Body of pancreas (tissue), 4 donors: ENCODE data around the gene FGF22. TPM values are rescaled to one million over a fixed set of nuclear protein-coding genes. Genes with fewer than 3 reads are reported as not detected.
"Not testable (repeated sequence)": the region's sequence is repeated elsewhere in the genome, so short reads cannot be mapped to it uniquely, and the experiment has no call there.

Experiments used
- ATAC-seq: fragments of 150-250 bp; one replicate; pipeline ENCODE4 v1.9.1; 2016
- DNase-seq, 4 donors: peaks; one replicate each; pipeline ENCODE4 v3.0.0-alpha.2; 2019
- H3K27ac ChIP-seq, 4 donors: fragments of 200-600 bp; sonication (generic); 1 replicate in 3 of 4; 2 replicates in 1 of 4; pipeline versions ENCODE4 v1.5.1 to v1.6.1; 2016 to 2019; ENCODE audit warnings: mild to moderate bottlenecking in 1 of 4, mixed read lengths in 1 of 4, moderate library complexity in 1 of 4
- H3K27me3 ChIP-seq, 2 donors: fragments of 200-600 bp; sonication (generic); one replicate each; pipeline ENCODE4 v1.6.0; 2016; ENCODE audit warnings: mild to moderate bottlenecking in 1 of 2
- H3K36me3 ChIP-seq, 2 donors: fragments of 200-600 bp; sonication (generic); replicated peaks in 1 of 2; 2 replicates each; pipeline ENCODE4 v1.5.1; 2016; ENCODE audit warnings: low read depth in 2 of 2; ENCODE audit not compliant: insufficient read depth in 1 of 2
- H3K4me1 ChIP-seq: fragments of 200-600 bp; sonication (generic); one replicate; pipeline ENCODE4 v1.6.0; 2016
- H3K4me3 ChIP-seq, 2 donors: fragments of 200-600 bp; sonication (generic); 1 replicate in 1 of 2; 2 replicates in 1 of 2; pipeline ENCODE4 v1.5.1; 2016 to 2019
- H3K9me3 ChIP-seq, 3 donors: fragments of 200-600 bp; sonication (generic); 1 replicate in 2 of 3; 2 replicates in 1 of 3; pipeline ENCODE4 v1.5.1; 2016
- CTCF ChIP-seq, 7 experiments: fragments of 450-650 bp in 4 of 7; fragments of 200-600 bp in 3 of 7; sonication (generic) in 3 of 7; IDR thresholded peaks; one replicate each; pipeline ENCODE4 v1.5.1; 2016 to 2019; ENCODE audit warnings: antibody characterized with exemption in 7 of 7
- POLR2A ChIP-seq, 3 donors: fragments of 450-650 bp; IDR thresholded peaks; one replicate each; pipeline ENCODE4 v1.6.1; 2016; ENCODE audit warnings: antibody characterized with exemption in 3 of 3, mild to moderate bottlenecking in 2 of 3
- WGBS, 2 donors: methylation state at CpG; one replicate each; pipeline ENCODE4 v1.1.5; 2017; 5-methylcytosine and 5-hydroxymethylcytosine counted together
- intact Hi-C: fragments of 100-400 bp; cut with DNase I; formaldehyde crosslinking; loops from one replicate; pipeline ENCODE4 v1.15.1; 2023
- total RNA-seq, 2 donors: library from RNA; depleted of rRNA; stranded (reverse); fragments of >200 nt; gene quantifications; one replicate each; pipeline ENCODE4 v1.1.0, GENCODE V29; 2016

Gene FGF22
- total RNA-seq, 2 donors from 2014 or later, result not detected

- intact Hi-C loops, result no loop called here
- 0% methylated on average over 2 to 71 of the region's 81 CpGs for WGBS, 2 donors
- peak; percentile 25 for ATAC-seq
- Histone ChIP-seq H3K4me1 (peaks cover 68% of the 10 kb centered on the region), H3K9me3 (no peaks in the 10 kb centered on the region), H3K36me3 (no peaks in the 10 kb centered on the region), H3K27me3 (no peaks in the 10 kb centered on the region), H3K27ac (peak overlapping the region; percentile 87 to 91 (median 89)), H3K4me3 (peak overlapping the region; percentile 95 to 98)
- peak; percentile 59 to 77 (median 67) for DNase-seq
- TF ChIP-seq CTCF (IDR thresholded peaks at IDR 0.05) (no peak), POLR2A (IDR thresholded peaks at IDR 0.05) (peak in 1 of 3 donors; percentile 35)
Observed at GRCh38 chr19:662207-662961, 22.7 kb downstream of the FGF22 start.

GRCh38 chr19:662962-663681, 23.4 kb downstream of the FGF22 start, which contains the start of gene RNF126:
TSS of gene RNF126 (minus strand) at chr19:663214. CDS start at chr19:663121, 93 bp downstream.
- intact Hi-C loops, result no loop called here
- TF ChIP-seq POLR2A (IDR thresholded peaks at IDR 0.05) (peak; percentile 20 to 75 (median 65)), CTCF (IDR thresholded peaks at IDR 0.05) (peak in 1 of 7 experiments; percentile 6)
- 0 to 1% methylated on average over 14 to 70 of the region's 97 CpGs for WGBS, 2 donors
- Histone ChIP-seq H3K9me3 (no peaks in the 10 kb centered on the region), H3K27ac (peak within 1 kb of the TSS; percentile 87 to 93 (median 89)), H3K4me1 (peaks cover 60% of the 10 kb centered on the region), H3K36me3 (no peaks in the 10 kb centered on the region), H3K27me3 (no peaks in the 10 kb centered on the region), H3K4me3 (peak within 1 kb of the TSS; percentile 95 to 98)
- DNase-seq (peak; percentile 92 to 95 (median 94)), ATAC-seq (peak; percentile 85)

GRCh38 chr19:663682-664117, 24.0 kb downstream of the FGF22 start:
- Histone ChIP-seq H3K4me1 (peaks cover 55% of the 10 kb centered on the region), H3K9me3 (no peaks in the 10 kb centered on the region), H3K27ac (peak overlapping the region; percentile 83 to 93 (median 89)), H3K36me3 (no peaks in the 10 kb centered on the region), H3K4me3 (no peak overlapping the region), H3K27me3 (no peaks in the 10 kb centered on the region)
- no peak for DNase-seq
- intact Hi-C loops, result no loop called here
- no peak for TF ChIP-seq CTCF (IDR thresholded peaks at IDR 0.05)
- TF ChIP-seq POLR2A (IDR thresholded peaks at IDR 0.05), result no peak
- no peak for ATAC-seq
- WGBS, 2 donors, result 62 to 66% methylated on average over 5 to 18 of the region's 18 CpGs

GRCh38 chr19:664913-665443, 25.3 kb downstream of the FGF22 start:
- Histone ChIP-seq H3K27me3 (no peaks in the 10 kb centered on the region), H3K27ac (no peak overlapping the region), H3K4me3 (no peak overlapping the region), H3K36me3 (no peaks in the 10 kb centered on the region), H3K9me3 (no peaks in the 10 kb centered on the region), H3K4me1 (peaks cover 42% of the 10 kb centered on the region)
- ATAC-seq (peak; percentile 38), DNase-seq (peak; percentile 79 to 86 (median 82))
- TF ChIP-seq POLR2A (IDR thresholded peaks at IDR 0.05) (no peak), CTCF (IDR thresholded peaks at IDR 0.05) (peak; percentile 84 to 96 (median 92))
- 8 to 13% methylated on average over 3 to 24 of the region's 24 CpGs for WGBS, 2 donors
- intact Hi-C loops, result loop anchor here (5.0 kb wide), 1 partner anchor 67 kb away; no protein-coding TSS in a partner anchor

GRCh38 chr19:666985-667573, 27.4 kb downstream of the FGF22 start:
- intact Hi-C loops, result loop anchor here (5.0 kb wide), 1 partner anchor 65 kb away; no protein-coding TSS in a partner anchor
- DNase-seq, result peak in 1 of 4 donors; percentile 10
- 69 to 81% methylated on average over 12 to 37 of the region's 38 CpGs for WGBS, 2 donors
- H3K36me3 ChIP-seq, ATAC-seq, H3K27ac ChIP-seq, H3K27me3 ChIP-seq, H3K4me3 ChIP-seq, H3K9me3 ChIP-seq: not testable (repeated sequence)
- peaks cover 21% of the 10 kb centered on the region for H3K4me1 ChIP-seq

GRCh38 chr19:668675-669434, 29.2 kb downstream of the FGF22 start:
- H3K27ac ChIP-seq, DNase-seq, H3K9me3 ChIP-seq, ATAC-seq, H3K4me3 ChIP-seq, H3K36me3 ChIP-seq, H3K27me3 ChIP-seq: not testable (repeated sequence)
- H3K4me1 ChIP-seq, result peaks cover 14% of the 10 kb centered on the region
- 45 to 51% methylated on average over 12 of the region's 12 CpGs for WGBS, 2 donors
- intact Hi-C loops, result loop anchor here (5.0 kb wide), 1 partner anchor 63 kb away; no protein-coding TSS in a partner anchor
